C4-2B (cell line): Measurements from ENCODE around the gene AKAP12.

Experiments used
- H3K27ac ChIP-seq: fragments of 450-650 bp; 2 replicates; pipeline ENCODE4 v1.5.1; 2017
- ZFX ChIP-seq: fragments of 450-650 bp; IDR thresholded peaks from 2 replicates; pipeline ENCODE4 v1.6.1; 2017
- TF ChIP-seq, protein P1 (sequence below): fragments of 450-650 bp; conservative IDR thresholded peaks from 2 replicates; pipeline ENCODE4 v1.5.1; 2017; ENCODE audit warnings: mild to moderate bottlenecking

The AKAP12 gene

GRCh38 chr6:151300267-151300991 is 60.7 kb downstream of the AKAP12 start:
- no peak overlapping the region for H3K27ac ChIP-seq
- TF ChIP-seq, protein P1, sequence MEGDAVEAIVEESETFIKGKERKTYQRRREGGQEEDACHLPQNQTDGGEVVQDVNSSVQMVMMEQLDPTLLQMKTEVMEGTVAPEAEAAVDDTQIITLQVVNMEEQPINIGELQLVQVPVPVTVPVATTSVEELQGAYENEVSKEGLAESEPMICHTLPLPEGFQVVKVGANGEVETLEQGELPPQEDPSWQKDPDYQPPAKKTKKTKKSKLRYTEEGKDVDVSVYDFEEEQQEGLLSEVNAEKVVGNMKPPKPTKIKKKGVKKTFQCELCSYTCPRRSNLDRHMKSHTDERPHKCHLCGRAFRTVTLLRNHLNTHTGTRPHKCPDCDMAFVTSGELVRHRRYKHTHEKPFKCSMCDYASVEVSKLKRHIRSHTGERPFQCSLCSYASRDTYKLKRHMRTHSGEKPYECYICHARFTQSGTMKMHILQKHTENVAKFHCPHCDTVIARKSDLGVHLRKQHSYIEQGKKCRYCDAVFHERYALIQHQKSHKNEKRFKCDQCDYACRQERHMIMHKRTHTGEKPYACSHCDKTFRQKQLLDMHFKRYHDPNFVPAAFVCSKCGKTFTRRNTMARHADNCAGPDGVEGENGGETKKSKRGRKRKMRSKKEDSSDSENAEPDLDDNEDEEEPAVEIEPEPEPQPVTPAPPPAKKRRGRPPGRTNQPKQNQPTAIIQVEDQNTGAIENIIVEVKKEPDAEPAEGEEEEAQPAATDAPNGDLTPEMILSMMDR, result no peak
- no peak for TF ChIP-seq ZFX

- TF ChIP-seq, protein P1, result no peak
- no peak for TF ChIP-seq ZFX
- H3K27ac ChIP-seq, result no peak overlapping the region
These were observed 61.8 kb downstream of the AKAP12 start for GRCh38 chr6:151301547-151301946.

GRCh38 chr6:151303231-151303630 is 63.5 kb downstream of the AKAP12 start:
- TF ChIP-seq, protein P1, result no peak

DNA sequence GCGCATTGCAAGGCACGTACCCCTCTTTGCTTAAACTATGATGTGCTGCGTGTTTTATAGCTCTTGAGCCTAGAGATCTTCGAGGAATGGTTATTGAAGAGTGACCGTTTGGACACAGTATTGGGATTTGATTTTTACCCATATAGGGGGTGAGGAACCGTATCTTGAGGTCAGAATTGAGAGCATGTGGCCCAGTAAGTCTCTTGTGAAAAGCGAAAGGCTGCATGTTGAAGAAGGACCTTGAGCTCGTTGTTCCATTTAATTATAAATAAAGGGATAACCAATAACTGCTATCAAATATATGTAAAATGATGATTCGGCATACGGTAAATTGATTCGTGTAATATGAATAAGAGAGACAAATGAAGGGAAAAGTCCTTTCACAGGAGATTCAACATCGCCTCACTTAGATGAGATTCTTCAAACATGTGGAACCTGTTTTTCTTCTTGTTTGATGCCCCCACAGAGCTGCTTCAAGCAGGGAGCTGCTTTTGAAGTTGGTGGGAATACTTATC is 66.6 kb downstream of the AKAP12 start:
- TF ChIP-seq, protein P1, result no peak
- TF ChIP-seq ZFX, result no peak
- no peak overlapping the region for H3K27ac ChIP-seq

More at GRCh38 chr6:151303231-151303630, 63.5 kb downstream of the AKAP12 start:
- no peak overlapping the region for H3K27ac ChIP-seq

DNA sequence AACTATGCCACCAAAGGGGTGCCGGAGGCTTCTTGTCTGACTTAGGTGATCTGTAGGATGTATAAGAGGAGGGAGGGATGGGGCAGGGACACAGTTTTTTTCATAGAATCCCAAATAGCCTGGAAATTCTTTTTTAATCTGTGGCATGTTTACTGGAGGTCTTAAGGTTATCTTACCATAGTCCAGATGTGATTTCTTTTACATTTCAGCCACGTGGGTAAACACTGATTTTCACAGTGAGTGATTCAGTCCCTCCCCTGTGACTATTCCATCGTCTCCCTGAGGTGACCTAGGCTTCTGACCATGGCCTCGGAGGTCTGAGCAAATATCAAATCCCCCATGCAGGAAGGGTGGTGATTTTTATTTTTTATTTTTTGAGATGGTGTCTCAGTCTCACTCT is 67.7 kb downstream of the AKAP12 start:
- H3K27ac ChIP-seq, result no peak overlapping the region
- TF ChIP-seq, protein P1, result no peak
- no peak for TF ChIP-seq ZFX

DNA sequence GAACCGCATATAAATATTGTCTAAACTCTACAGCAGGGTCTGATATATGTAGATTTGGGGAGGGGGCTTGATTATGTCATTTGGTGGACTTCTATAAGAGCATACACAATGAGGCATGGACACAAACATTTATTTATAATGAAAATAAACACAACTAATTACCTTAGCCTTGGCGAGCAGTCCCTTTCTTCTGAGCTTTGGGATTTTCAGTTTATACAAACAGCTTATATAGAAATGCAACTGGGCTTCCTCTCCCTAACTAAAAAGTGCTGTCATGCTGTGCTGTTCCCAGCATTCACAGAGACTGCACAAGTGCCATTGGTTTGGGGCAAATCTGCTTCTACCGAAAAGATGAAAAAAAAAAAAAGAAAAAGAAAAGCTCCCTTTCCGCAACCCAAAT is 69.9 kb downstream of the AKAP12 start:
- no peak overlapping the region for H3K27ac ChIP-seq
- TF ChIP-seq, protein P1, result no peak
- TF ChIP-seq ZFX, result no peak

DNA sequence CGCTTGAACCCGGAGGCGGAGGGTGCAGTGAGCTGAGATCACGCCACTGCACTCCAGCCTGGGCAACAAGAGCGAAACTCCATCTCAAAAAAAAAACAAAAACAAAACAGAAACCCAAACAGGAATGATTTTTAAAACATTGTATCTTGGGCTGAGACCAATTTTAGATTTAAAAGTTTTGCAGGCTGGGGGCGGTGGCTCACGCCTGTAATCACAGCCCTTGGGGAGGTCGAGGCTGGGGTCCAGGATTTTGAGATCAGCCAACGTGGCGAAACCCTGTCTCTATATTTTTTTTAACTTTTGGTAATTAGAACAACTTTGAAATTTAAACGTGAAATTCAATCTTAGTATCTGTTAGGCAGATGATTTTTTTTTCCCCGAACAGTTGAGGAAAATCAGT is 70.5 kb downstream of the AKAP12 start:
- no peak overlapping the region for H3K27ac ChIP-seq
- no peak for TF ChIP-seq ZFX
- TF ChIP-seq, protein P1, result no peak
